Stomach (tissue), 9 donors: ENCODE results near the gene NINL. TPM values are rescaled to one million over a fixed set of nuclear protein-coding genes. Genes with fewer than 3 reads are reported as not detected.
"Not testable (repeated sequence)": the region's sequence is repeated elsewhere in the genome, so short reads cannot be mapped to it uniquely, and the experiment has no call there.

ENCODE experiments used
- DNase-seq, 2 donors: peaks; one replicate each; pipeline versions ENCODE4 v3.0.0 to v3.0.0-alpha.2; 2013 to 2019
- H3K27ac ChIP-seq, 5 donors: fragments of 200-600 bp in 4 of 5; sonication (generic) in 4 of 5; one replicate each; pipeline ENCODE4 v1.5.1; 2013 to 2019; ENCODE audit warnings: mild to moderate bottlenecking in 1 of 5, moderate library complexity in 1 of 5
- H3K27me3 ChIP-seq, 3 donors: fragments of 200-600 bp; sonication (generic); one replicate each; pipeline ENCODE4 v1.5.1; 2017 to 2019; ENCODE audit warnings: mixed run types in 1 of 3
- H3K36me3 ChIP-seq, 4 donors: fragments of 200-600 bp; sonication (generic); 1 replicate in 3 of 4; 2 replicates in 1 of 4; pipeline ENCODE4 v1.5.1; 2016 to 2019
- H3K4me1 ChIP-seq, 4 donors: fragments of 200-600 bp; sonication (generic); one replicate each; pipeline ENCODE4 v1.5.1; 2016 to 2019
- H3K4me3 ChIP-seq, 4 donors: fragments of 200-600 bp; sonication (generic) in 3 of 4; one replicate each; pipeline ENCODE4 v1.5.1; 2016 to 2019; ENCODE audit warnings: mild to moderate bottlenecking in 1 of 4
- H3K9me3 ChIP-seq, 4 donors: fragments of 200-600 bp; sonication (generic); one replicate each; pipeline ENCODE4 v1.5.1; 2016 to 2019
- EP300 ChIP-seq: sonication (generic); formaldehyde crosslinking; IDR thresholded peaks from one replicate; pipeline ENCODE4 v1.6.1; 2017; ENCODE audit warnings: antibody characterized with exemption
- POLR2A ChIP-seq, 4 donors: fragments of 450-650 bp; IDR thresholded peaks; one replicate each; pipeline ENCODE4 v1.6.1; 2016; ENCODE audit warnings: antibody characterized with exemption in 4 of 4, control low read depth in 2 of 4, mild to moderate bottlenecking in 1 of 4, moderate library complexity in 1 of 4
- POLR2AphosphoS5 ChIP-seq, 3 donors: sonication (generic); formaldehyde crosslinking; IDR thresholded peaks; one replicate each; pipeline ENCODE4 v1.6.1; 2016; ENCODE audit warnings: antibody characterized with exemption in 3 of 3
- WGBS, 5 donors: extraction: QIAGEN DNeasy Blood & Tissue Kit in 3 of 5; methylation state at CpG; one replicate each; pipeline versions ENCODE4 v1.1.5 to v1.1.7; 2013 to 2018; 5-methylcytosine and 5-hydroxymethylcytosine counted together
- intact Hi-C: fragments of 100-400 bp; cut with DNase I; formaldehyde crosslinking; loops from one replicate; pipeline ENCODE4 v1.15.1; 2023; ENCODE audit warnings: low total_unique reads
- polyA plus RNA-seq, 3 donors: library from polyadenylated mRNA; stranded (reverse); fragments of 200-250 nt; gene quantifications; one replicate each; pipeline ENCODE4 v1.2.3, GENCODE V29; 2013
- total RNA-seq, 5 donors: library from RNA; depleted of rRNA; stranded (reverse); fragments of >200 nt; gene quantifications; one replicate each; pipeline versions ENCODE4 v1.1.0 to v1.2.3, GENCODE V29; 2014 to 2016
- TF ChIP-seq, protein P1 (sequence below), 7 experiments: fragments of 450-650 bp in 4 of 7; fragments of 200-600 bp in 3 of 7; sonication (generic) in 3 of 7; IDR thresholded peaks; one replicate each; pipeline ENCODE4 v1.5.1; 2016 to 2019; ENCODE audit warnings: antibody characterized with exemption in 7 of 7, control low read depth in 2 of 7, mild to moderate bottlenecking in 1 of 7
- donor health status: healthy with polysubstance abuse.
- donor health status: Bipolar disorder and iron deficiency.
- donor health status: healthy.

The NINL gene
- total and polyA plus RNA-seq, 8 donors, result 3.1 to 34.8 (median 11.5) TPM

DNA sequence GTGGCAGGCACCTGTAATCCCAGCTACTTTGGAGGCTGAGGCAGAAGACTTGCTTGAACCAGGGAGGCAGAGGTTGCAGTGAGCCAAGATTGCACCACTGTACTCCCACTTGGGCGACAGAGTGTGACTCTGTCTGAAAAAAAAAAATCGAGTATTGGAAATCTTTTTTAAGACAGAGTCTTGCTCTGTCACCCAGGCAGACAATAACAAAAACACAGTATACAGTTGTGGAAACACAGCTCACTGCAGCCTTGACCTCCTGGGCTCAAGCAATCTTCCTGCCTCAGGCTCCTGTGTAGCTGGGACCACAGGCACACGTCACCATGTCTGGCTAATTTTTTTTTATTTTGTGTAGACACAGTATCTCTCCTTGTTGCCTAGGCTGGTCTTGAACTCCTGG lies 23.4 kb upstream of the NINL start:
- H3K9me3 ChIP-seq, result no peaks in the 10 kb centered on the region
- 89 to 92% (median 90%) methylated on average over 3 of the region's 3 CpGs for WGBS, 5 donors
- intact Hi-C loops, result no loop called here

DNA sequence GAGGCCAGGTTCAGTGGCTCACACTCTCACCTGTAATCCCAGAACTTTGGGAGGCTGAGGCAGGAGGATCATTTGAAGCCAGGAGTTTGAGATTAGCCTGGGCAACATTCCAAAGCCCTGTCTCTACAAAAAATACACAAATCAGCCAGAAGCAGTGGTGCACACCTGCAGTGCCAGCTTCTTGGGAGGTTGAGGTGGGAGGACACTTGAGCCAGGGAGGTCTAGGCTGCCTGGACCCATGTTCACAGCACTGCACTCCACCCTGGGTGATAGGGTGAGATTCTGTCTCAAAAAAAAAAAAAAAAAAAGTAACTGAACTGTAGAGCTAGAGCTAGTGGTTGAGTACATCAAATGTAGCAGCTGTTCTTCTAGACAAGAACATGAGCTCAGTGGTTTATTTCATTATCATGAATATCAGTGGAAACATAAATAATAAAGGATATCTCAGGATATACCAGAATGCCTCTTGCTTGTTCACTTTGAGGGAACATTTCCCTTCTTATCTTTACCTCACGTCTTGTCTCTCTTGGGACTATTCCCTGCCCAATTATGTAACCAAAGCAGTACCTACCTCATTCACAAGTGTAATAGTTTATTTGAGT lies 20.9 kb upstream of the NINL start:
- TF ChIP-seq POLR2AphosphoS5 (IDR thresholded peaks at IDR 0.05) (no peak), EP300 (no peak), POLR2A (IDR thresholded peaks at IDR 0.05) (no peak)
- TF ChIP-seq, protein P1, sequence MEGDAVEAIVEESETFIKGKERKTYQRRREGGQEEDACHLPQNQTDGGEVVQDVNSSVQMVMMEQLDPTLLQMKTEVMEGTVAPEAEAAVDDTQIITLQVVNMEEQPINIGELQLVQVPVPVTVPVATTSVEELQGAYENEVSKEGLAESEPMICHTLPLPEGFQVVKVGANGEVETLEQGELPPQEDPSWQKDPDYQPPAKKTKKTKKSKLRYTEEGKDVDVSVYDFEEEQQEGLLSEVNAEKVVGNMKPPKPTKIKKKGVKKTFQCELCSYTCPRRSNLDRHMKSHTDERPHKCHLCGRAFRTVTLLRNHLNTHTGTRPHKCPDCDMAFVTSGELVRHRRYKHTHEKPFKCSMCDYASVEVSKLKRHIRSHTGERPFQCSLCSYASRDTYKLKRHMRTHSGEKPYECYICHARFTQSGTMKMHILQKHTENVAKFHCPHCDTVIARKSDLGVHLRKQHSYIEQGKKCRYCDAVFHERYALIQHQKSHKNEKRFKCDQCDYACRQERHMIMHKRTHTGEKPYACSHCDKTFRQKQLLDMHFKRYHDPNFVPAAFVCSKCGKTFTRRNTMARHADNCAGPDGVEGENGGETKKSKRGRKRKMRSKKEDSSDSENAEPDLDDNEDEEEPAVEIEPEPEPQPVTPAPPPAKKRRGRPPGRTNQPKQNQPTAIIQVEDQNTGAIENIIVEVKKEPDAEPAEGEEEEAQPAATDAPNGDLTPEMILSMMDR (IDR thresholded peaks at IDR 0.05), result no peak
- no peaks in the 10 kb centered on the region for H3K4me1 ChIP-seq
- no peaks in the 10 kb centered on the region for H3K27me3 ChIP-seq
- 41 to 74% (median 46%) methylated on average over 1 of the region's 1 CpG for WGBS, 5 donors
- no peak overlapping the region for H3K27ac ChIP-seq
- intact Hi-C loops, result no loop called here
- no peaks in the 10 kb centered on the region for H3K36me3 ChIP-seq
- no peak overlapping the region for H3K4me3 ChIP-seq
- no peaks in the 10 kb centered on the region for H3K9me3 ChIP-seq
- no peak for DNase-seq

More for the DNA sequence above, 23.4 kb upstream of the NINL start:
- TF ChIP-seq POLR2A (IDR thresholded peaks at IDR 0.05), result no peak
- TF ChIP-seq, protein P1 (IDR thresholded peaks at IDR 0.05), result no peak
- no peak for TF ChIP-seq EP300
- no peak for TF ChIP-seq POLR2AphosphoS5 (IDR thresholded peaks at IDR 0.05)
- Histone ChIP-seq H3K27ac (no peak overlapping the region), H3K4me3 (no peak overlapping the region), H3K4me1 (no peaks in the 10 kb centered on the region), H3K27me3 (no peaks in the 10 kb centered on the region), H3K36me3 (peaks cover 0 to 10% (median 5%) of the 10 kb centered on the region in 4 donors)
- DNase-seq, result no peak

- Histone ChIP-seq H3K27ac (no peak overlapping the region), H3K4me3 (no peak overlapping the region), H3K36me3 (no peaks in the 10 kb centered on the region), H3K9me3 (no peaks in the 10 kb centered on the region), H3K27me3 (no peaks in the 10 kb centered on the region), H3K4me1 (no peaks in the 10 kb centered on the region)
- TF ChIP-seq, protein P1 (IDR thresholded peaks at IDR 0.05), result no peak
- WGBS, 5 donors, result 74 to 78% (median 75%) methylated on average over 7 of the region's 7 CpGs
- DNase-seq, result peak in 1 of 2 donors; percentile 32
- intact Hi-C loops, result no loop called here
Measured at GRCh38 chr20:25605148-25605547, 19.8 kb upstream of the NINL start.

DNA sequence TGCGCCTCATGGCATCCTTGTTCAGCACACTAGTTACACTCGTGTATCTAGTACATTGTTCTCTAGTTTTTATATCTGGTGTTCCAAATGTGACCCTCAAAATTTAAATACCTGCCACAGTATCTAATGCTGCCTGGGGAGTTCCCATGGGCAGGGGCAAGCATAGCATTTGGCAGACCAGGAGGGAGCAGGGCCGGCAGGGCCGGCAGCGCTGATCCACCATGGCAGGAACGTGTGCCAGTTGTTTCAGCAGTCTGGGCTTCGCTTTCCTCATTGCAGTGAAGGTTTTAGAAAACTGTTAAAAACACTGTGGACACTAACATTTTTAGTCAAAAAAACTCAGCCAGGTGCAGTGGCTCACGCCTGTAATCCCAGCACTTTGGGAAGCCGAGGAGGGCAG lies 19.3 kb upstream of the NINL start:
- Histone ChIP-seq H3K27me3 (no peaks in the 10 kb centered on the region), H3K36me3 (no peaks in the 10 kb centered on the region), H3K27ac (no peak overlapping the region), H3K9me3 (no peaks in the 10 kb centered on the region), H3K4me1 (no peaks in the 10 kb centered on the region), H3K4me3 (no peak overlapping the region)
- intact Hi-C loops, result no loop called here
- no peak for TF ChIP-seq POLR2AphosphoS5 (IDR thresholded peaks at IDR 0.05)
- no peak for TF ChIP-seq POLR2A (IDR thresholded peaks at IDR 0.05)
- TF ChIP-seq, protein P1 (IDR thresholded peaks at IDR 0.05), result no peak
- no peak for TF ChIP-seq EP300
- DNase-seq, result no peak
- WGBS, 5 donors, result 84 to 90% (median 88%) methylated on average over 7 to 9 of the region's 9 CpGs

- H3K4me1 ChIP-seq, H3K9me3 ChIP-seq, H3K36me3 ChIP-seq, H3K27me3 ChIP-seq, H3K27ac ChIP-seq, DNase-seq, H3K4me3 ChIP-seq, intact Hi-C loops: not testable (repeated sequence)
- 71 to 94% (median 91%) methylated on average over 3 to 9 of the region's 9 CpGs for WGBS, 5 donors
Measured at GRCh38 chr20:25602914-25603309, 17.6 kb upstream of the NINL start.

- H3K4me1 ChIP-seq, H3K36me3 ChIP-seq, H3K27me3 ChIP-seq, intact Hi-C loops, DNase-seq, H3K27ac ChIP-seq, H3K9me3 ChIP-seq, H3K4me3 ChIP-seq: not testable (repeated sequence)
- 93 to 97% (median 95%) methylated on average over 11 to 39 of the region's 39 CpGs for WGBS, 5 donors
Measured at GRCh38 chr20:25602191-25602913, 17.0 kb upstream of the NINL start.
